LHCN-M2 (cell line): ENCODE results near the gene GABRB2. TPM values are rescaled to one million over a fixed set of nuclear protein-coding genes. Genes with fewer than 3 reads are reported as not detected.

Source experiments
- DNase-seq: peaks from one replicate; pipeline ENCODE4 v3.0.0-alpha.2; 2012; ENCODE audit warnings: low read depth
- total RNA-seq: library from RNA; depleted of rRNA; stranded (reverse); fragments of >200 nt; gene quantifications from 2 replicates; pipeline ENCODE4 v1.2.3, GENCODE V29; 2014

GABRB2 gene
- total RNA-seq, 1 experiment from 2014 or later, result 5.9 TPM

- DNase-seq, result no peak
Observed at GRCh38 chr5:161471211-161471950, 75.1 kb downstream of the GABRB2 start.

- DNase-seq, result no peak
Observed at GRCh38 chr5:161467703-161468102, 78.8 kb downstream of the GABRB2 start.

GRCh38 chr5:161460741-161461140 lies 85.8 kb downstream of the GABRB2 start:
- no peak for DNase-seq

GRCh38 chr5:161446655-161447054 lies 99.9 kb downstream of the GABRB2 start:
- DNase-seq, result no peak

- DNase-seq, result no peak
Observed at GRCh38 chr5:161442471-161442870, 104.1 kb downstream of the GABRB2 start.

- DNase-seq, result no peak
Observed at GRCh38 chr5:161432798-161433197, 113.7 kb downstream of the GABRB2 start.

GRCh38 chr5:161431963-161432362 lies 114.6 kb downstream of the GABRB2 start:
- no peak for DNase-seq

- DNase-seq, result no peak
Observed at GRCh38 chr5:161421067-161421466, 125.5 kb downstream of the GABRB2 start.

GRCh38 chr5:161420521-161420920 lies 126.0 kb downstream of the GABRB2 start:
- no peak for DNase-seq

- no peak for DNase-seq
Observed at GRCh38 chr5:161414896-161415295, 131.6 kb downstream of the GABRB2 start.

- DNase-seq, result peak; percentile 50
Observed at GRCh38 chr5:161414037-161414436, 132.5 kb downstream of the GABRB2 start.

GRCh38 chr5:161412792-161413191 lies 133.7 kb downstream of the GABRB2 start:
- DNase-seq, result no peak

GRCh38 chr5:161411156-161411555 lies 135.4 kb downstream of the GABRB2 start:
- DNase-seq, result peak; percentile 31

GRCh38 chr5:161410640-161411039 lies 135.9 kb downstream of the GABRB2 start:
- DNase-seq, result peak; percentile 17

- DNase-seq, result peak; percentile 72
Observed at GRCh38 chr5:161409471-161409870, 137.1 kb downstream of the GABRB2 start.

GRCh38 chr5:161406880-161407279 lies 139.6 kb downstream of the GABRB2 start:
- peak; percentile 38 for DNase-seq

- peak; percentile 40 for DNase-seq
Observed at GRCh38 chr5:161403996-161404395, 142.5 kb downstream of the GABRB2 start.

- DNase-seq, result no peak
Observed at GRCh38 chr5:161403121-161403520, 143.4 kb downstream of the GABRB2 start.

- DNase-seq, result peak; percentile 56
Observed at GRCh38 chr5:161400583-161400982, 145.9 kb downstream of the GABRB2 start.

- no peak for DNase-seq
Observed at GRCh38 chr5:161399996-161400562, 146.4 kb downstream of the GABRB2 start.

GRCh38 chr5:161397448-161397847 lies 149.1 kb downstream of the GABRB2 start:
- no peak for DNase-seq

- peak; percentile 27 for DNase-seq
Observed at GRCh38 chr5:161396171-161396570, 150.4 kb downstream of the GABRB2 start.

GRCh38 chr5:161391724-161392123 lies 154.8 kb downstream of the GABRB2 start:
- DNase-seq, result no peak
